ENCODE measurements around the gene RHBDF2. TPM values are rescaled to one million over a fixed set of nuclear protein-coding genes. Genes with fewer than 3 reads are reported as not detected.

The RHBDF2 gene
- total RNA-seq, 1 experiment from 2014 or later, result 52.3 TPM

DNA sequence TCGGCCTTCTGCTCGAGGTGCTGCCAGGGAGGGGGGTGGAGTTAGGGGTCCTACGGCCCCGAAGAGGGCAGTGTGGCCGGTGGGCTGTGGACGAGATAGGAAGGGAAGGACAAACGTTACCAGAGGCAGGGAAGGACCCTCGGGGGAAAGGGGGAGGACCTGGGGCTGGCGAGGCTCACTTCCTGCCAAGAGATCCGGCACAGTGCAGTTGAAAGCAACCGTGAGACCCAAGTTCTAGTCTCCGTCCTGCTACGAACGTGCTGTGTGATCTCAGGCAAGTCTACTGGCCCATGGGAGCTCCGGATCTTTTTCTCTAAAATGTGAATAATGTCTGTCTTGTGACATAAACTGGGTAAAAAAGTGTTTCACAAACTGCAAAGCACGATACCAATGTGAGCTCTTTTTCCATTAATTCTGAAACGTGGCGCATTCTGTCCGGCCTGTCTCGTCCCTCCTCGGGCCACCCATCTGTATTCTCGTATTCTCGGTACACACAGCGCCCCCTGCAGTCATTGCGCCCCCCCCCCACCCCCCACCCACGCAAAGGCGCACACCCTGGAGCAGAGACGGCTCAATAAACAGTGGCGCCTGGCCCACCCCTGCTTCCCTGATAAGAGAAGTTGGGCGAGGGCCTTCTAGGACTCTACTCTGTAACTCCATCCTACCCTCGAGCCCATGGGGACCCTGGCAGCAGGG lies 27.5 kb upstream of the RHBDF2 start:
- Histone ChIP-seq H2AFZ (ENCODE audit: low read length) (peak overlapping the region; percentile 25), H3K9me3 (ENCODE audit: low read length) (no peaks in the 10 kb centered on the region), H3K36me3 (ENCODE audit: low read depth, low read length) (no peaks in the 10 kb centered on the region), H3K9me2 (replicated peaks; ENCODE audit: low read length) (no peaks in the 10 kb centered on the region), H3K4me3 (ENCODE audit: low read length) (no peak overlapping the region), H3K27me3 (ENCODE audit: low read length) (no peaks in the 10 kb centered on the region), H3K4me1 (ENCODE audit: insufficient read depth, low read length) (peaks cover 47% of the 10 kb centered on the region), H3K9ac (ENCODE audit: low read length) (peak overlapping the region; percentile 55), H3F3A (ENCODE audit: low read length, unreplicated experiment) (no peaks in the 10 kb centered on the region), H3K27ac (ENCODE audit: low read length) (peak overlapping the region; percentile 71), H3K4me2 (ENCODE audit: low read length) (peak overlapping the region; percentile 81), H4K20me1 (ENCODE audit: low read length) (no peaks in the 10 kb centered on the region), H3K79me2 (ENCODE audit: low read length) (no peaks in the 10 kb centered on the region)
- no TSS peak for BruUV-seq (replicated peaks)
- ChIA-PET CTCF (interaction anchor here (0.6 to 2.0 kb wide), 10 partner anchors 12 to 259 kb away, joined by 3 to 23 read pairs (median 6); partner anchors contain the start of gene ST6GALNAC2), POLR2A (ENCODE audit: unreplicated experiment) (interaction anchor here (1.0 kb wide), 1 partner anchor 18 kb away, joined by 9 read pairs; no protein-coding TSS in a partner anchor)
- DNase-seq (no peak), ATAC-seq (no peak)
- intact Hi-C loops (cut with micrococcal nuclease), result no loop called here
- no peak for TF ChIP-seq EZH2phosphoT487 (IDR thresholded peaks at IDR 0.05; ENCODE audit: borderline replicate concordance, low read length)
- TF ChIP-seq, protein P1, sequence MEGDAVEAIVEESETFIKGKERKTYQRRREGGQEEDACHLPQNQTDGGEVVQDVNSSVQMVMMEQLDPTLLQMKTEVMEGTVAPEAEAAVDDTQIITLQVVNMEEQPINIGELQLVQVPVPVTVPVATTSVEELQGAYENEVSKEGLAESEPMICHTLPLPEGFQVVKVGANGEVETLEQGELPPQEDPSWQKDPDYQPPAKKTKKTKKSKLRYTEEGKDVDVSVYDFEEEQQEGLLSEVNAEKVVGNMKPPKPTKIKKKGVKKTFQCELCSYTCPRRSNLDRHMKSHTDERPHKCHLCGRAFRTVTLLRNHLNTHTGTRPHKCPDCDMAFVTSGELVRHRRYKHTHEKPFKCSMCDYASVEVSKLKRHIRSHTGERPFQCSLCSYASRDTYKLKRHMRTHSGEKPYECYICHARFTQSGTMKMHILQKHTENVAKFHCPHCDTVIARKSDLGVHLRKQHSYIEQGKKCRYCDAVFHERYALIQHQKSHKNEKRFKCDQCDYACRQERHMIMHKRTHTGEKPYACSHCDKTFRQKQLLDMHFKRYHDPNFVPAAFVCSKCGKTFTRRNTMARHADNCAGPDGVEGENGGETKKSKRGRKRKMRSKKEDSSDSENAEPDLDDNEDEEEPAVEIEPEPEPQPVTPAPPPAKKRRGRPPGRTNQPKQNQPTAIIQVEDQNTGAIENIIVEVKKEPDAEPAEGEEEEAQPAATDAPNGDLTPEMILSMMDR (conservative IDR thresholded peaks at IDR 0.05; ENCODE audit: low read depth, low read length), result 0 out of 2 replicates have a peak, but pooled peaks have one; percentile 16

GRCh38 chr17:76528156-76528527 lies 26.9 kb upstream of the RHBDF2 start:
- Histone ChIP-seq H3K4me1 (ENCODE audit: insufficient read depth, low read length) (peaks cover 52% of the 10 kb centered on the region), H3K27me3 (ENCODE audit: low read length) (no peaks in the 10 kb centered on the region), H3F3A (ENCODE audit: low read length, unreplicated experiment) (no peaks in the 10 kb centered on the region), H2AFZ (ENCODE audit: low read length) (no peak overlapping the region), H3K9me3 (ENCODE audit: low read length) (no peaks in the 10 kb centered on the region), H3K79me2 (ENCODE audit: low read length) (no peaks in the 10 kb centered on the region), H3K4me3 (ENCODE audit: low read length) (no peak overlapping the region), H3K36me3 (ENCODE audit: low read depth, low read length) (no peaks in the 10 kb centered on the region), H3K9ac (ENCODE audit: low read length) (peak overlapping the region; percentile 41), H4K20me1 (ENCODE audit: low read length) (no peaks in the 10 kb centered on the region), H3K4me2 (ENCODE audit: low read length) (peak overlapping the region; percentile 81), H3K27ac (ENCODE audit: low read length) (peak overlapping the region; percentile 43), H3K9me2 (replicated peaks; ENCODE audit: low read length) (no peaks in the 10 kb centered on the region)
- BruUV-seq (replicated peaks), result TSS peak; percentile 51
- ATAC-seq (peak; percentile 8), DNase-seq (peak; percentile 34)
- intact Hi-C loops (cut with micrococcal nuclease), result no loop called here
- TF ChIP-seq EZH2phosphoT487 (IDR thresholded peaks at IDR 0.05; ENCODE audit: borderline replicate concordance, low read length) (no peak), EZH2 (IDR thresholded peaks at IDR 0.05; ENCODE audit: low read length, unreplicated experiment) (no peak)
- TF ChIP-seq, protein P1 (conservative IDR thresholded peaks at IDR 0.05; ENCODE audit: low read depth, low read length), result no peak
- CTCF ChIA-PET, result interaction anchor here (0.7 to 2.0 kb wide), 4 partner anchors 18 to 147 kb away, joined by 3 to 23 read pairs (median 10); partner anchors contain the start of gene ST6GALNAC2
- POLR2A ChIA-PET (ENCODE audit: unreplicated experiment), result interaction anchor here (0.5 kb wide), 2 partner anchors 12 to 92 kb away, joined by 3 to 7 read pairs; no protein-coding TSS in a partner anchor
